HG02642 (cell line): ENCODE measurements around the gene GPR176.

Source experiments
- ATAC-seq: cut with Tn5 transposase; IDR thresholded peaks from one replicate; pipeline ENCODE4 v1.9.1; 2021; ENCODE audit warnings: mild to moderate bottlenecking; ENCODE audit not compliant: unreplicated experiment, poor library complexity

Gene GPR176

GRCh38 chr15:39752991-39753390 lies 167.1 kb downstream of the GPR176 start:
- ATAC-seq: no peak

- no peak for ATAC-seq
Observed at GRCh38 chr15:39752246-39752645, 167.8 kb downstream of the GPR176 start.
